Raji (cell line): ENCODE data around the gene VARS2.

Experiments used
- POLR2A ChIP-seq: IDR thresholded peaks from 2 replicates; pipeline ENCODE4 v1.6.1; 2011; ENCODE audit warnings: low read depth, low read length, control low read depth; ENCODE audit not compliant: insufficient read depth

VARS2 gene

DNA sequence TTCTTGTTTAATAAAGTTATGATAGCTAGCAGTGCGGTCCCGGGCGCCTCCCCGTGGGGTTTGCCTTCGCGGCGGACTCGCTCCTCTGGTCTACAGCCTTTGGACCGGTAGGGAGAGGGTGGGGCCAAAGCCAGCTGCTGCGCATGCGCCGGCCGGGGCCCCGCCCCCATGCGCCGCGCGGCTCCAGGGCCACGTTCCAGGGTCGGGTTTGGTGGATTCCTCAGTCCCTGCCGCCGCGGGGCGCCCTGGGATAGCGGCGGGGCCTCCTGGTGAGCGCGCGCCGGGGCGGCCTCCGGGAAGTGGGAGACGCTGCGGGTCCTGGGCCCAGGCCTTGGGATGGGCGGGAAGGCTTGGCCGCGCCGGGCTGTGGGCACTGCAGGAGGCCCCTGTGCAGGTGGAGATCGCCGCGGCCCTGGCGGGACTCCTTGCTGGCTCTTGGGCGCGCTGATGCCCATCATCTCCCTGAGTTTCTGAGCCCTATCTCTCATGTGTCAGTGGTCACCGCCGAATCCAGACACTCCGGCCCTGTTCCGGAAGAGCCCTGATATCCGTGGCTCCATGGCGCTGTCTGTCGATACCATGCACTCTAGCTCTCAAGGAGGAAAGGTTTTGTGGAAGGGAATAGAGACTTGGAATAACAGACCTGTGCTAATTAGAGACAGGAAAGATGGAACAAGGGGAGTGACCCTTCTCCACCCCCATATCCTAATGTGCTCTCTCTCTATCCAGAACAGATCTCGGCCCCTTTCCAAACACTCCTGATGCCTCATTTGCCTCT lies at the start of gene VARS2:
Gene VARS2, plus strand, starts transcription at position 163 of the 778 bp plus-strand sequence. Its CDS starts 599 bp downstream, at position 762.
- TF ChIP-seq POLR2A: peak; percentile 85

DNA sequence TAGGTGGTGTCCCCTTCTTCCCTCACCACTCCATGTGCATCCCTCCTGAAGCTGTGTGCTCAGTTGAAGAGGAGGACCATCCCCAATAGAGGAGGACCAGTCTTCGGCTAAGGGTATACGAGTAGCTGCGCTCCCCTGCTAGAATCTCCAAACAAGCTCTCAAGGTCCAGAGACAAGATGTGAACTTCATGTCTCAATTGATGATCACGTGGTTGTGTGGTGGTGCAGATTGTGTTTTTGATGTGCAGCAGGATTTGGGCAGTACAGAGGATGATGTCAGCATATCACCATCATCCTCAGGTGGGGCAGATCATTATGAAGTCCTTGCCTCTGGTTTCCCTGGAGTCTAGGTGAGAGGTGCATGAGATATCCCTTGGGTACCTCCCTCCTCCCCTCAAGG lies 49.7 kb upstream of the VARS2 start:
- TF ChIP-seq POLR2A: no peak

DNA sequence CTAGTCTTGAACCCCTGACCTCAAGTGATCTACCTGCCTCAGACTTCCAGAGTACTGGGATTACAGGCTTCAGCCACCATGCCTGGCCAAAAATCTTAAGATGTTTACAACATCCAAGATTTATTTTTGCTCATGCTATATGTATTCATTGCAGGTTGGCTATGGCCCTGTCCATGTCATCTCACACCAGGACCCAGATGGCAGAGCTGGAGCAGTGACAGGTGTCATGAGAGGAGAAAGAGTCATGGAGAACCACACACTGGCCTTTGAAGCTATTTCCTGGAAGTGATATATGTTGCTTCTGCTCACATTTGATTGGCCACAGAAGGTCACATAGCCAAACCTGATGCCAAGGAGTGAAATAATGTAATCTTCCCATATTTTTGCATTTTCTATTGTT lies 43.5 kb upstream of the VARS2 start:
- TF ChIP-seq POLR2A: no peak

DNA sequence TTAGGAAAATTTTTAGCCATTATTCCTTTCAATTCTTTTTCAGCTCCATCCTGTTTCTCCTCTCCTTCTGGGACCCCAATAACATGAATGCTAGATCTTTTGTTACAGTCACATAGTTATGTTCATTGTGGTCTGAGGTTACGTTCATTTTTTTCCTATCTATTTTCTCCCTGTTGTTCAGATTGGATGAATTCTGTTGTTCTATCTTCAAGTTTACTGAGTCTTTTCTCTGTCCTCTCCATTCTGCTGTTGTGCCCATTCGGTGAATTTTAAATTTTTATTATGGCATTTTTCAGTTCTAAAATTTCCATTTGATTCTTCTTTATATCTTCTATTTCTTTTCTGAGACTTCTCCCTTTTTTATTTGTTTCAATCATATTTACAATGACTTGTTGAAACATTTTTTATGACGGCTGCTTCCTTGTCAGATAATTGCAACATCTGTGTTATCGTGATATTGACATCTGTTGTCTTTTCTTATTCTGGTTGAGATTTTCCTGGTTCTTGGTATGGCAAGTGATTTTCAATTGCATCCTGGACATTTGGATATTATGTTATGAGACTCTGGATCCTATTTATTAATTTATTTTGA lies 42.4 kb upstream of the VARS2 start:
- no peak for TF ChIP-seq POLR2A

DNA sequence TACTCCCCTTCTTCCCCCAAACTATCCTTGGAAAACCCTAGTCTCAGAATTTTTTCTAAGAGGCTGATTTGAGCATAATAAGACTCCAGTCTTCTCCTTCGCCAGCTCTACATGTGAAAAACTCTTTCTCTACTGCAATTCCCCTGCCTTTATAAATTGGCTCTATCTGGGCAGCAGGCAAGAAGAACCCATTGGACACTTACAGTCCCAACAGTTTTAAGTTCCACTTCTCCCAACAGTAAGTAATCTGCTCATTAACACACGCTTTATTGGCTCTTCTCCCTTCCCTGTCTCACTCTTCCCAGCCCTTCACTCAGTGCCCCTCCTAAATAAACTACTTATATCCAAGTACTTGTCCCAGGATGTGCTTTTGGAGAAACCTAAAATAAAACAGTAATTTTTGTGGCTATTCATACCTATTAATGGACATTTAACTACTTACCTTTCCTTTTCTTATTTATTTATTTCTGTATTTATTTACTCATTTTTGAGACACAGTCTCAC lies 40.8 kb upstream of the VARS2 start:
- no peak for TF ChIP-seq POLR2A

DNA sequence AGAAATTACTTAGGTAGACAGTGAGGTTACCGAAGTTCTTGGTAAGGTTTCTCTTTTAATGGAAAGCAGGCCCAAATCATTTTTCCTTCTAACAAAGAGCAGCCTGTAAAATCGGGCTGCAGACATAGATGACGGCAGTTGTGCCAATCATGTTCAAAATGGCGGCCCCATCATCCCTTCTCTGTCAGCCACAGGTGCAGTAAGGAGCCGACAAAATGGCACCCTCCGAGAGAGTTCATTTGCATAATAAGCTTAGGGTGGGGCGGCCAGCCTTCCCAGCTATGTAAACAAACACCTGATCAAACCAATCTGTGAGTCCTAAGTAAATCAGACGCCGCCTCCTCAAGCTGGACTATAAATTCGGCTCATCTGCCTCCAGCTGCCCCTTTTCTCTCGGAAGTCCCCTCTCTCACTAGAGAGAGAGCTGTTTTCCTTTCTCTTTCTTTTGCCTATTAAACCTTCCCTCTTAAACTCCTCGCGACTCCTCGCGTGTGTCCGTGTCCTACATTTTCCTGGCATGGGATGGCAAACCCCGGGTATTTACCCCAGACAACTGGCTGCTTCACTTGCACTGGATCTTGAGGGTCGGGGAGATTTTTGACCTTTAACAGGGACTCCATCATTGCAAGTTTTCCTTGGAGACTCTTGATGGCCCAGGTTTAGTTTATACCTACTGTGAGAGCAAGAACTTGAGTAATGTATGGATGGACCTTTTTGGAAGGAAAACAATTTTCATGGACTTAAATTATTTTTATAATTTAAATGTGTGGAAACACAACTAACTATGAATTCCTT lies 38.6 kb upstream of the VARS2 start:
- no peak for TF ChIP-seq POLR2A

DNA sequence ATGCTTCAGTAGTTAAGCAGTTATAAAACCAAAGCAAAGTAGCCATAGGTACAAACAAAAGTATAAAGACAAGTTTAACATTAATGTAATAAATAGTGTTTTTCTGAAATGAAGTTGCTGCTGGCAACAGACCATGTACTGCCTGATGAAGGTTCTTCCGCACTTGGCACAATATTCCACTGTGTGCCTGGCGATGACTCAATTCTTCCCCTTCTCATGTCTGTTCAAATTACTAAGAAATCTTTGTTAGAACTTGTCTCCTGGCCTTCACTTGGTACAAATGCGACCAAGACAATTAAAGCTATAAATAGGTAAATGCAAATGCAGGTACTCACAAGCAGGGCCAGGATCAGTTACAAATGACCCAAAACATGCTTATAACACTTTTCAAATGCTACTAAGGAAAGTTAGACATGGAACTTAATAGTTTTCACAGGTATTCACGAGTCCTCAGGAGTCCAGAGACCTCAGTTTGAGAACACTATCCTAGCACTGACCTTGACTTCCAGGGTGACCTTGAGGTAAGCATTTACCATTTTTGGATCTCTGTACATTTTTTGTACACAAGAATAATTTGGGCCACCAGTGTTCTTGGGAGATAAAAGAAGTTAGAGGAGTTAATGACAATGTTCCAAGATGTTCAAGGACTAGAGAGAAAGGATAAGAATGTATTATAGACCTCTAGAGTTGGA lies 37.9 kb upstream of the VARS2 start:
- TF ChIP-seq POLR2A: no peak

DNA sequence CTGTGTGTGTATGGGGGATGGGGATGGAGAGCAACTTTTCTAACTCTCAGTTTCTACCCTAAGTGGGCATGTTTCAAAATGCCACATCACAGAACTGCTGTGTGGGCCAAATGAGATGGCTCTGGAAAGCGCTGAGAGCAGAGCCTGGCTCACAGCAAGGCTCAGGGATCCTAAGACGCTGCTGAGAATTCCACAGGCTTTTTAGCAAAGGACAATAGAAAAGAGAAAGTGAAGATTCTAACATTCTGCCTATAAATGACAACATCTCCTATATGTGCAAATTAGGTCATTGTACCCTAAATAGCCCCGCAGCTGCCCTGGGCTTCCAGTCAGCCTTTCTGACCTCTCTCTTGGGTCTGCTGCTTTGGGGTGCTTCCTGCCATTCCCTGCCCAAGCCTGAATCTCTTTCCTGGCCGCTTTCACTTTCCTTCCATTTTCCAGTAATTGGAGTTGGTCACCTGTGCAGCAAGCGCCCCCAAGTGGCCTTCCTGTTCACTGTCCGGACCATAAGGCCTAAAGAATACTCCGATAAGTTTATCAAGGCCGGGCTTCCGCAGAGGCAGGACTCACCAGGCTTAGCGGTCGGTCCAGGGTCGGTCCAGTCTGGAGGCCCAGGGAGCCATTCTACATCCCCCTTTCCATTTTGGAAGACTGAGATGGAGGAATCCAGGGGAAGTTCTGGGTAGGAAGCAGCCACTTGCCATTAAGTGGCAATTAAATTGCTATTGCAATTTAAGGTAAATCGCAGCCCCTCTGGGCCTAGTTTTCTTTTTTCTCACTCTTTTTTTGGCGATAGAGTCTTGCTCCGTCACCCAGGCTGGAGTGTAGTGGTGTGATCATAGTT lies 36.4 kb upstream of the VARS2 start:
- TF ChIP-seq POLR2A: no peak

DNA sequence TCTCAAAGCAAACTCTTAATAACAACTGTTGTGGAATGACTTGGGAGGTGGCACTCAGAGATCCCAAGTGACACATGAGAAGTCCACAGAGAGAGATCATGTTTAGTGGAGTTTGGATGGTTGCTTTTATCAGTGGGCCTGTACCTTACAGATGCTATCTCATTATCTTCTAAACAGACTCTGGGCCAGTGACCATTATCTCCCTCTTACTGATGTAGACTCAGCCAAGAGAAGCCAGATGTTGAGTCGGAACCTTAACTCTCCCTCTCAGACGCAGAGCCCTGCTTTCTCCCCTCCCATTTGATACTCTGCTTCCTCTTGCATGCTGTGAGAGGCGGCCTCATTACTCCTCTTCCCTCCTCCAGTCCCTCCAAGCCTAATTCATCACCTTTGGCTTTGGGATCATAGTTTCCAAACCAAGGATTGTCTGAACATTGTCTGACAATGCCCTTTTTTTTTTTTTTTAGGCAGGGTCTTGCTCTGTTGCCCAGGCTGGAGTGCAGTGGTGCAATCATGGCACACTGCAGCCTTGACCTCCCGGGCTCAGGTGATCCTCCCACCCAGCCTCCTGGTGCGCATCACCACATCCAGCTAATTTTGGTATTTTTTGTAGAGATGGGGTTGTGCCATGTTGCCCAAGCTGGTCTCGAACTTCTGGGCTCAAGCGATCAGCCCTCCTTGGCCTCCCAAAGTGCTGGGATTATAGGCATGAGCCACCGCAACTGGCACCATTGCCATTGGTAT lies 34.2 kb upstream of the VARS2 start:
- no peak for TF ChIP-seq POLR2A

DNA sequence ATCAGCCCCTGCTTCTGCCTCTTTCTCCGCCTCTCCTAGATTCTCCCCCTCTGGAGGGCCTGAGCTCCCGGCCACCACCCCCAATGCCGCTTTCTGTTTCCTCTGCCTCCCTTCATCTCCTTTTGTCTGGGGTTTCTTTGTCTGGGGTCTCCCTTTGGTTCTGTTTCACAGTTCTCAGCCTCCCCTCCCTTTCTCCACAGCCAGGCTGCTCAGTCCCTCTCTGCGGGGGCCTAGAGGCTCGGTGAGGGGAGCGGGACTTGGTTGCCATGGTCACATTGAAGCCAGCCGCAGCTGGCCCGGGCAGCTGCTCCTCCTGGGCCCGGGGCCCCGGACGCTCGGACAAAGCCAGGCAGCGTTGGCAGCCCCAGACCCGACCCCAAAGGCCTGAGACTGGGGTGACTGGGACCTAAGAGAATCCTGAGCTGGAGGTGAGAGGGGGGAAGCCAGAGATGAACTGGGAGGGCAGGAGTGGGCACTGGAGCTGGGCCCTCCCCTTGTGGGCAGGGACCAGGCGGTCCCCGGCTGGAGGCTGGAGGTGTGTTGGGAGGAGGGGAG lies 33.3 kb upstream of the VARS2 start:
- no peak for TF ChIP-seq POLR2A

DNA sequence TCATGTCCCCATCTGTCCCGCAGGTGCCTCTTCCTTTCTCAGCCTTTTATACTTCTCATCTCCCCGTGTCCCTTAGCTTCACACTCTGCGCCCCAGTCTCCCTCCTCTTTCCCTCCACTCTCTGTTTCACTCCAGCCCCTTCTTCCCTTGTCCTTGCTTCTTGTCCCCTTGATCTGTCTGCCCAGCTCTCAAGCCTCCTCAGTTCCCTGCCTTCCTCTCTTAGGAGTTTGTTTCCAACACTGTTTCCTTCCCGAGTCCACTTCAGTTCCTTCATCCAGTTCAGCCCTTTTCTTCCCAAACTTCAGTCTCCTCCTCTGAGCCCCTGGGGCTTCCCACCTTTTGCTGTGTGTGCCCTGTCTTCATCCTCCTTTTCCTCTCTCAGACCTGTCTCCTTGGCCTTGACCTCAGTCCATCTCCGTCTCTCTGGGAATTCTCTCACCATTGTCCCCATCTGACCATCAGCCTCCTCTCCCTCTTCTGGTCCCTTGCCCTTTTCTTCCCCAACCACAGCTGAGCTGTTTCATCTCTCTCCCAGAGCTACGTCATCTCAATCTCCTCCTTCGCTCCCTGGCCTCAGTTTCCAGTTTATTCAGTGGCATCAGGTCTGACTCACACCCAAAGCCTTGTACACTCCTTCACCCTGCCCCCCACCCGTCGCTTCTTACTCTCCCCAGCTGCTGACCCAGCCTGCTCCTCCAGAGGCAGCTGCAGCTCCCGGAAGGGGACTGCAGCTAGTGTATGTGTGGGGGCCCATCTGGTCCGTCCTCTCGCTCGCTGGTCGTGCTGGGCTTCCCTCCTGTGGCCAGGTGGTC lies 32.4 kb upstream of the VARS2 start:
- no peak for TF ChIP-seq POLR2A

DNA sequence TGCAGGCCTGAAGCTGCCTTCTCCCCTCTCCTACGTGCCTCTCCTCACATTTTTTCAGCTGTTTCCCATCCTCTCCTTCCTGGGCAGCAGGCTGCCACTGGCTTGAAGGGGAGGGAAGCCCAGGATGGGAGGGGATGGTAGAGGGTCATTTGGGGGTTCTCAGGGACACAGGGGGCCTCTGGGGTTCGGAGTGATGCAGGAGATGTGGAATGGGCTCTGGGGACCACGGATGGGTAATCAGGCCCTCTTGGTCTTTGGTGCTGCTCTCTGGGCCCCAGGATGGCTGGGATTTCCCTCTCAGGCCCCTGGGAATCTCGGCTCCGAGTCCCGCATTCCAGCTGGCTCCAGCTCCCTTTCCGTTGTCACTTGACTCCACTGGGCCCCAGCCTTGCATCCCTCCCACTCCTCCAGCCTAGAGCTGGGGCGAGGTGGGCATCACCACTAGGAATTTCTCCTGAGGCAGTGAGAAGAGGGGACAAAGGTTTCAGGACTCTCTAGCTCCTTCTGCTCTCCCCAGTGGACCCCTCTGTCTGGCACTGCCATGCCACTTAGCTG lies 31.8 kb upstream of the VARS2 start:
- no peak for TF ChIP-seq POLR2A
